ENCODE results near the gene AMOTL2.

- no peak for TF ChIP-seq MAX (IDR thresholded peaks at IDR 0.05)
- no peak for TF ChIP-seq FOXM1 (IDR thresholded peaks at IDR 0.05; ENCODE audit: borderline replicate concordance, low read depth)
- TF ChIP-seq RAD21 (IDR thresholded peaks at IDR 0.05; ENCODE audit: low read depth), result no peak
- TF ChIP-seq EP300 (IDR thresholded peaks at IDR 0.05; ENCODE audit: borderline replicate concordance), result no peak
Observed at GRCh38 chr3:134423153-134423552, 48.9 kb upstream of the AMOTL2 start.
